SK-N-SH (cell line): ENCODE results near the gene MEF2D.

Source experiments
- CHD2 ChIP-seq: fragments of 150-350 bp; IDR thresholded peaks from 2 replicates; pipeline ENCODE4 v1.6.1; 2018; ENCODE audit warnings: low read length; ENCODE audit not compliant: partially characterized antibody
- EP300 ChIP-seq, 2 experiments: IDR thresholded peaks; 2 replicates each; pipeline versions ENCODE4 v1.4.0 to v1.6.1; 2012; ENCODE audit warnings: borderline replicate concordance in 1 of 2, low read depth in 1 of 2, low read length in 1 of 2
- FOXM1 ChIP-seq: IDR thresholded peaks from 2 replicates; pipeline ENCODE4 v1.4.0; 2012; ENCODE audit warnings: low read depth, mild to moderate bottlenecking
- GATA2 ChIP-seq: sonication (generic); formaldehyde crosslinking; IDR thresholded peaks from 2 replicates; pipeline ENCODE4 v1.5.0; 2020; ENCODE audit warnings: mild to moderate bottlenecking, missing genetic modification reagents
- MAX ChIP-seq: IDR thresholded peaks from 2 replicates; pipeline ENCODE4 v1.4.0; 2012; ENCODE audit warnings: low read depth
- NFIC ChIP-seq: IDR thresholded peaks from 2 replicates; pipeline ENCODE4 v1.4.0; 2012; ENCODE audit warnings: borderline replicate concordance
- NRF1 ChIP-seq: IDR thresholded peaks from 2 replicates; pipeline ENCODE4 v1.6.1; 2012; ENCODE audit warnings: low read depth, mild to moderate bottlenecking, low read length
- POLR2AphosphoS5 ChIP-seq: IDR thresholded peaks from 2 replicates; pipeline ENCODE4 v1.6.1; 2012; ENCODE audit warnings: low read depth, low read length
- SIN3A ChIP-seq: IDR thresholded peaks from 2 replicates; pipeline ENCODE4 v1.6.1; 2012; ENCODE audit warnings: low read depth, mild to moderate bottlenecking, low read length, moderate library complexity, borderline replicate concordance
- SMC3 ChIP-seq: IDR thresholded peaks from 2 replicates; pipeline ENCODE4 v1.6.1; 2012; ENCODE audit warnings: low read depth, low read length, improper control_type of control experiment
- TAF1 ChIP-seq: IDR thresholded peaks from 2 replicates; pipeline ENCODE4 v1.6.1; 2012; ENCODE audit warnings: low read depth, mild to moderate bottlenecking, low read length, moderate library complexity, borderline replicate concordance
- YY1 ChIP-seq: IDR thresholded peaks from 2 replicates; pipeline ENCODE4 v1.4.0; 2012; ENCODE audit warnings: low read depth, mild to moderate bottlenecking
- TF ChIP-seq, protein P1 (sequence below): fragments of 200-600 bp; sonication (generic); IDR thresholded peaks from 2 replicates; pipeline ENCODE4 v1.6.1; 2017; ENCODE audit warnings: antibody characterized with exemption, mild to moderate bottlenecking, moderate library complexity
- TF ChIP-seq, protein P2 (sequence below): IDR thresholded peaks from 2 replicates; pipeline ENCODE4 v1.4.0; 2012; ENCODE audit warnings: low read depth, borderline replicate concordance

DNA sequence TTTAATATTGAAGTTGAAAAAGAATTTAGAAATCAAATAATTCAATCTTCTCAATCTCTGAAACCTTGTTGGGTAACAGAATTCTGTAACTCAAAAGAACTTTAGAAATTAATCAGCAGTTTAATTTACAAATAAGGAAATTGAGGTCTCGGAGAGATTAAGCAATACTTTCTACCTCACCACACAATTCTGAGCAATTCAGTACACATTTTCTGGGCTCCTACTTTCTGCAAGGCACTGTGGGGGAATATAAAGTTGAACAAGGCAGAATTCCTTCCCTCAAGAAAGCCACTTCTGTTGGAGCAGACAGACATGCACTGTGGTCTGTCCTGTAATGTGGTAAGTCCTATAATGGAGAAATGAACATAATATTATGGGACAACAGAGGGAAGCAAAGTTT, 47.7 kb downstream of the MEF2D start:
- TF ChIP-seq, protein P1, sequence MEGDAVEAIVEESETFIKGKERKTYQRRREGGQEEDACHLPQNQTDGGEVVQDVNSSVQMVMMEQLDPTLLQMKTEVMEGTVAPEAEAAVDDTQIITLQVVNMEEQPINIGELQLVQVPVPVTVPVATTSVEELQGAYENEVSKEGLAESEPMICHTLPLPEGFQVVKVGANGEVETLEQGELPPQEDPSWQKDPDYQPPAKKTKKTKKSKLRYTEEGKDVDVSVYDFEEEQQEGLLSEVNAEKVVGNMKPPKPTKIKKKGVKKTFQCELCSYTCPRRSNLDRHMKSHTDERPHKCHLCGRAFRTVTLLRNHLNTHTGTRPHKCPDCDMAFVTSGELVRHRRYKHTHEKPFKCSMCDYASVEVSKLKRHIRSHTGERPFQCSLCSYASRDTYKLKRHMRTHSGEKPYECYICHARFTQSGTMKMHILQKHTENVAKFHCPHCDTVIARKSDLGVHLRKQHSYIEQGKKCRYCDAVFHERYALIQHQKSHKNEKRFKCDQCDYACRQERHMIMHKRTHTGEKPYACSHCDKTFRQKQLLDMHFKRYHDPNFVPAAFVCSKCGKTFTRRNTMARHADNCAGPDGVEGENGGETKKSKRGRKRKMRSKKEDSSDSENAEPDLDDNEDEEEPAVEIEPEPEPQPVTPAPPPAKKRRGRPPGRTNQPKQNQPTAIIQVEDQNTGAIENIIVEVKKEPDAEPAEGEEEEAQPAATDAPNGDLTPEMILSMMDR: no peak
- TF ChIP-seq EP300 (IDR thresholded peaks at IDR 0.05; ENCODE audit: borderline replicate concordance in 1 of 2, low read depth in 1 of 2, low read length in 1 of 2) (no peak), GATA2 (CRISPR knock-in tag) (no peak), MAX (no peak), FOXM1 (no peak), SIN3A (no peak), SMC3 (no peak), CHD2 (no peak), TAF1 (no peak), POLR2AphosphoS5 (no peak), YY1 (no peak), NRF1 (no peak), NFIC (no peak)
- TF ChIP-seq, protein P2, sequence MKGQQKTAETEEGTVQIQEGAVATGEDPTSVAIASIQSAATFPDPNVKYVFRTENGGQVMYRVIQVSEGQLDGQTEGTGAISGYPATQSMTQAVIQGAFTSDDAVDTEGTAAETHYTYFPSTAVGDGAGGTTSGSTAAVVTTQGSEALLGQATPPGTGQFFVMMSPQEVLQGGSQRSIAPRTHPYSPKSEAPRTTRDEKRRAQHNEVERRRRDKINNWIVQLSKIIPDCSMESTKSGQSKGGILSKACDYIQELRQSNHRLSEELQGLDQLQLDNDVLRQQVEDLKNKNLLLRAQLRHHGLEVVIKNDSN: no peak
